Left lobe of liver (tissue), 2 donors: ENCODE results near the gene TAF1B. TPM values are rescaled to one million over a fixed set of nuclear protein-coding genes. Genes with fewer than 3 reads are reported as not detected.
"Not testable (repeated sequence)": the region's sequence is repeated elsewhere in the genome, so short reads cannot be mapped to it uniquely, and the experiment has no call there.

ENCODE experiments used
- ATAC-seq: fragments of 200-7000 bp; cut with Tn5 transposase; one replicate; pipeline ENCODE4 v1.9.1; 2020; ENCODE audit warnings: mild to moderate bottlenecking, moderate library complexity
- DNase-seq: peaks from one replicate; pipeline ENCODE4 v3.0.0-alpha.2; 2020; ENCODE audit warnings: low spot score
- total RNA-seq: library from RNA; stranded (reverse); gene quantifications from one replicate; pipeline ENCODE4 v1.2.1, GENCODE V29; 2021
- donor health status: DM: no; HTN: no; CAD: no; lungs with moderate emphysema.
- donor health status: DM: no; HTN: yes; CAD: no.

The TAF1B gene
- total RNA-seq, 1 donor from 2014 or later = 5.7 TPM

DNA sequence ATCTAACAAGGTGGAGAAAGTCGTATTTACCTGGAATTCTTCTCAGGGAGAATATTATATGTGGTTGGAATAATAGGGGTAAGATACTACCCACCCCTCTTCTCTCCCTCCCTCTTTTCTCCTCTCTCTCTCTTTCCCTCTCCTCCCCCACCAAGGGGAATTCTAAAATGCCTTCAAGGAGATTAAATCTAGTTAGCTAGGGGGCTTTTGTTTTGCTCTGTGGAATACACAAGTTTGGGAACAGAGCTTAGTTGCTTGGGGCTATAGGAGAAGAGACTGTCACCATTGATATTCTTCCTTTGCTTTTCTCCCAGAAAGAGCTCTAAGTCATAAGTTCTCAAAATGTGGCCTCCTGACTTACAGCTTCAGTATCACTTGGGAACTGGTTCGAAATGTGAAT lies 34.5 kb downstream of the TAF1B start:
- no peak for DNase-seq
- ATAC-seq = no peak

DNA sequence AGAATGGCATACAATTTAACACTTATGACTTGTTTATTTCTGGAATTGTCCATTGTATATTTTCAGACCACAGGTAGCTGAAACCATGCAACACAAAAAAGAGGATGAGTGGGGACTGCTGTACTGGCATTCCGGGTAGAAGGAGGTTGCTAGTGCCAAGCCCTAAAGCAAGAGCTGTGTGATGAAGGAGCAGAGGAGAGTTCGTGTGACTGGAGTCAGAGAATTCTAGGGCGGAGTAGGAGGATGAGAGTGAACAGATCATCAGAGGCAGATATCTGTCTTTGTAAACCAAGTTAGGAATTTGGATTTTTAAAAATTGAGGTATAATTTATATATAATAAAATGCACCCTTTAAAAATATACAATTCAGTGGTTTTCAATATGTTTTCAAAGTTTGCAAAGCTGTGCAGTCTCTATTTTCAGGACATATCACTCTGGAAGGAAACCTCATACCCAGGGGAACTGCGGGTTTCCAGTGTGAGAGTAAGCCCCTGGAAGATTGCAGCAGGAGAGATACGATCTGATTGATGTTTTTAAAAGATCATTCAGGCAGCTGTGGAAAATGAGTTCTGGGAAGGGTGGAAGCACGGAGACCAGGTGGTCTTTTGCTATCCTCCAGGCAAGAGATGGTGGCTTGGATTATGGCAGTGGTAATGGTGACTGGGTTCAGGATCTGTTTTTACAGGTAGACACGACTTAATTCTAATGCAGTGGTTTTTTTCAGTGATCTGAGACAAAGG lies 36.4 kb downstream of the TAF1B start:
- ATAC-seq = no peak
- no peak for DNase-seq

- ATAC-seq = no peak
- DNase-seq = no peak
These were observed 40.6 kb downstream of the TAF1B start for GRCh38 chr2:9883897-9884296.

DNA sequence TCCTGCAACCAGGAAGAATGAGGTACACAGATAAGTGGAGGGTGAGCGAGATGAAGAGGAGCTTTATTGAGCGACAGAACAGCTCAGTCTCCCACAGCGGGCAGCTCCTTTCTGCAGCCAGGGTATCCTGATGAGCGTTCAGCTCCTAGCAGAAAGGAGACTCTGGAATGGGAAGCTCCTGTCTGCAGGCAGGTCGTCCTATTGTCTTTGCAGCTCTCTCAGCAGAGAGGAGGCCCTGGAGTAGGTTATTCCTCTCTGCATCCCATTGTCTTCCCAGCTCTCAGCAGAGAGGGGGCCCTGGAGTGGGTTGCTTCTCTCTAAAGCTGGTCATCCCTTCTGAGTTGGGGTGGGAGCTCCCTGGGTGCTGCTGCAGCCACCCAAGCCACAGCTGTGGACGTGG lies 41.2 kb downstream of the TAF1B start:
- ATAC-seq (no peak), DNase-seq (no peak)

GRCh38 chr2:9885036-9885684 lies 41.9 kb downstream of the TAF1B start:
- DNase-seq (no peak), ATAC-seq (no peak)

GRCh38 chr2:9887513-9887912 lies 44.2 kb downstream of the TAF1B start:
- DNase-seq = no peak
- no peak for ATAC-seq

DNA sequence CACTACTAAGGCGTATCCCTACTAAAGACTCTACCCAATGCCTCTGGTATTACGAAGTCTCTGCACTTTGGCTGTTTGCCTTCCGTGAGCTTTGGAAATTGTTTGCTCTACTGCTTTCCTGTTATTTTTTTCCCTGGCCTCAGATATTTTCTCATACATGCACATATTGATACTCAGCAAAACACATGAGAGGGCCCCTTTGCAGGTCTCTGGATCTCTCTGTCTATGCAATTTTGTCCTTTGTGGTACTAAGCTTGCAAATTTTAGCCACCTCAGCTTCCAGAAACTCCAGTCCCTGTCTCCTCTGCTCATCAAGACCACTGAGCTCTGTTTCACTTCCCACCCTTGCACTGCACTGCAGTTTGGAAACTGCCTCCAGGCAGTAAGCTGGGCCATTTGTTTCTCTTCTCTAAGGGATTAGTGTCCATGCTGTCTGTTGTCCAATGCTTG lies 46.6 kb downstream of the TAF1B start:
- DNase-seq (no peak), ATAC-seq (peak; percentile 92)

DNA sequence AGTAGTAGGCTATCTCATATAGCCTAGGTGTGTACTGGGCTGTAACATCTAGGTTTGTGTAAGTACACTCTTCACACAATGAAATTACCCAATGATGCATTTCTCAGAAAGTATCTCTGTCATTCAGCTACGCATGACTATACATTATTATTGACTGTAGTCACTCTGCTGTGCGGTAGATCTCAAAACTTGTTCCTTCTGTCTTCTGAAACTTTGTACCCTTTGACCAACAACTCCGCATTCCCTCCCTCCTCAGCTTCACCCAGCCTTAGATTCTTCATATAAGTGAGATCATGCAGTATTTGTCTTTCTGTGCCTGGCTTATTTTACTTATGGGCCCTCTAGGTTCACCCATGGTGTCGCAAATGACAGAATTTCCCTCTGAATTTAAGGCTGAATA lies 49.0 kb downstream of the TAF1B start:
- DNase-seq (no peak), ATAC-seq (no peak)

DNA sequence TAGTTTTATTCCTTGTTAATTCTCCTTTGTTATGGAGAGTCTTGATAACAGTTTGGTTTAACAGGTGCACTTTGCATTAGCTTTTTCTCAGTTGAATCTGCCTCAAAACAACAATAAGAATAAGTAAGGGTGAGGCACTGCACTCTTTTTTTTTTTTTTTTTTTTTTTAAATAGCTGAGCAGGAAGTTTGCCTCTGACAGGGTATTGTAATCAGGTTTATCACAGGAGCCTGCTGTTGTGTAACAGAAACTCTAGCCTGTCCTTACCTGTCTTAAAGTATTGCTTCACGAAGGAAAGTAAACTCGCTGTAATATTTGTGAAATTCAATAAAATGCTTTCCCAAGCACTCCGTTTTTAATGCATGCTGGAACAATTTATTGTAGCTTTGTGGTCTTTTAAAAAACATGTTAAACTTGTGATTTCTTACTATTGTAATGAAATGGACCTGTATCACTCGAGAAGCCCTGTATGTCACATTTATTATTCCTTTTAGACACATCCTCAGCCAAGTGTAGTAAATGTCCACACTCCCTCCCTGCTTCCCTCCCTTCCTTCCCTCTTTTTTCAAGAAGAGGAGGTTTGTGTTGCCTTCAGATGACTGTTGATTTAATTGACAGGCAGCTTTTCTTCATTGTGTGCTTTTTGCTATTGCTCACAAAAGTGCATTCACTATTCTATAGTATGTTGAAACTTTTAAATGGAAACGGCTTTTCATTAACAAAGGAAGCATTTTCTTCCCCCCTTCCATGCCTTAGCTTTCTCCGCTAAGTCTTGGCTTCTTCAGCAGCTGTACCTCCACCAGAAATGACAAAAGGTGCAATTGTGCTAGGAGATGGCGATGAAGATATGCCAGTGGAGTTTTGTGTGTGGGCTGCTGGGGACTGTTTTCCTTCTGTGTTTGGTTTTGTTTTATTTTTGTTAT lies 52.7 kb downstream of the TAF1B start:
- DNase-seq = no peak
- ATAC-seq = peak; percentile 90

- ATAC-seq (no peak), DNase-seq (no peak)
These were observed 54.1 kb downstream of the TAF1B start for GRCh38 chr2:9897331-9897737.

DNA sequence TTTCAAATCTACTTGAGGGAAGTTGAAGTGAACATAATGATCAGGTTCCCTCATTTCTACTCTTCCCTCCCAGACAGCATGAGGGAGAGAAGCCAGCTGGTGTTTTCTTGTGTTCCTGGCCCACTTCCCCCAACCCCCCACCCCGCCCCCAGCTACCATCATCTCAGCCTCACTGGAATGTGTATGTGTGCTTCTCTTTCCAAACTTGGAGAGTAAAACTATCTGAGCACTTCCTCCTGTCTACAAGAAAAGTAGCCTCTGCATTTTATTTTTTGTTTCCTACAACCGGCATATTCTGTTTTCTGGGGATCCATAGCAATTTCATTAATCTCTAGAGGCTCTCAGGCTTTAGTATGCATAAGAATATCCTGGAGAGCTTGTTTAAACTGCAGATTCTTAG lies 54.6 kb downstream of the TAF1B start:
- no peak for DNase-seq
- no peak for ATAC-seq

DNA sequence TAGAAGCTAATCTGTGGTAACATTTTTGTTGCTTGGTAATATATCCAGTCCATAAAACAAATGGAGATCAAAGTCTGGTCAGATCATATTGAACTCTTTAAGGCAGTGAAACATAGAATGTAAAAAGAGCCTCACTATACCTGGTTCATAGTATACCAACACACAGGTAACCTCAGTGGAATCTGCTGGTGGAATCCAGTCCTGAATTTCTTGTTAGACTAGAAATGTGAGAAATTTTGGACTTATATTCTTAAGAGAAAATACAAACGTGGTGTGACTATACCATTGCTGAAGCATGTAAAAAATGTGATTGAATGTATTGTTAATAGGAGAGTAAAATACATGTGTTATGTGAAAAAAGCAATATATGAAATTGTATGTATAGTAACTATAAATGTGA lies 62.1 kb downstream of the TAF1B start:
- ATAC-seq (no peak), DNase-seq (no peak)

GRCh38 chr2:9907402-9907801 lies 64.1 kb downstream of the TAF1B start:
- DNase-seq (no peak), ATAC-seq (no peak)

DNA sequence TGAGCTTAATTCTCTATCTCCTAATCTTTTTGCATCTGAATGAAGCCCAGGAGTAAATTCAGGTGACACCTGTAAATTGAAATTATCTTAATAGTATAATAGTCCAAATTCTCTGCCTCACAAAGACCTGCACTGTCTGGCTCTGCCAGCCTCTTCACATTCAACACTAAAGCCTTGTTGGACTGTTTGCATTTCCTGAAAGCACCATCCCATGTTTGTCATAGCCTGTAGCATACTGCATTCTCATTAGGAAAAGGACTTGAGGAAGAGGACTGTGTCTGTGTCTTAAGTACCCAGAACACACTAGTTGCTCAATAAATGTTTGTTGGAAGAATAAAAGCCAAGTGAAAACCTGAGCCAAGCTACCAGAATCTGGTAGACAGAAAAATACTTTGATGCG lies 65.4 kb downstream of the TAF1B start:
- DNase-seq = no peak
- no peak for ATAC-seq

- DNase-seq (no peak), ATAC-seq (no peak)
These were observed 65.8 kb downstream of the TAF1B start for GRCh38 chr2:9909106-9909505.

- ATAC-seq = no peak
- no peak for DNase-seq
These were observed 67.4 kb downstream of the TAF1B start for GRCh38 chr2:9910699-9911098.

GRCh38 chr2:9912468-9912867 lies 69.2 kb downstream of the TAF1B start:
- ATAC-seq (peak; percentile 97), DNase-seq (no peak)

- no peak for DNase-seq
- no peak for ATAC-seq
These were observed 71.3 kb downstream of the TAF1B start for GRCh38 chr2:9914384-9915065.

GRCh38 chr2:9918275-9918674 lies 75.0 kb downstream of the TAF1B start:
- no peak for ATAC-seq
- DNase-seq = no peak

DNA sequence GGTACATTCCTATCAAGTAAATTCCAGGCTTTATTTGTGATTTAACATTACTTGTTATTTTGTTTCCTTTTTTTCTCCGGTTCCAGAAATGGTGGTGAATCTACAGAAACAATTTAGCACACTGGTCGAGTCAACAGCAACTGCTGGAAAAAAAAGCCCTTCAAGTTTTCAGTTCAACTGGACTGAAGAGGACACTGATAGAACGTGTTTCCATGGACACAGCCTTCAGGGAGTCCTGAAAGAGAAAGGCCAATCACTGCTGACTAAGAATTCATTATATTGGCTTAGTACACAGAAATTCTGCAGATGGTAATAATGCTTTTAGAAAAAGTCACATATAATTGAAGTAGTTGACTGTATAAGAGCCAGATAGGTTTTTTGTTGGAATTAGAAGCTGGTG lies 76.2 kb downstream of the TAF1B start:
- no peak for DNase-seq
- ATAC-seq = no peak

DNA sequence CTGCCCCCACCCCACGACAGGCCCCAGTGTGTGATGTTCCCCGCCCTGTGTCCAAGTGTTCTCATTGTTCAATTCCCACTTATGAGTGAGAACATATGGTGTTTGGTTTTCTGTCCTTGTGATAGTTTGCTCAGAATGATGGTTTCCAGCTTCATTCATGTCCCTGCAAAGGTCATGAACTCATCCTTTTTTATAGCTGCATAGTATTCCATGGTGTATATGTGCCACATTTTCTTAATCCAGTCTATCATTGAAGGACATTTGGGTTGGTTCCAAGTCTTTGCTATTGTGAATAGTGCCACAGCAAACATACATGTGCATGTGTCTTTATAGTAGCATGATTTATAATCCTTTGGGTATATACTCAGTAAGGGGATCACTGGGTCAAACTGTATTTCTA lies 83.7 kb downstream of the TAF1B start:
- ATAC-seq, DNase-seq: not testable (repeated sequence)
